Rectal smooth muscle tissue (tissue), 1 donor: Measurements from ENCODE around the gene CTSC.
"Not testable (repeated sequence)": the region's sequence is repeated elsewhere in the genome, so short reads cannot be mapped to it uniquely, and the experiment has no call there.

Source experiments
- H3K27ac ChIP-seq: one replicate; pipeline ENCODE4 v1.7.0; 2013; ENCODE audit warnings: low read depth, low read length, inconsistent platforms
- H3K27me3 ChIP-seq: one replicate; pipeline ENCODE4 v1.7.0; 2013; ENCODE audit warnings: low read length; ENCODE audit not compliant: control insufficient read depth, insufficient read depth
- H3K36me3 ChIP-seq: one replicate; pipeline ENCODE4 v1.7.0; 2013; ENCODE audit warnings: low read length; ENCODE audit not compliant: control insufficient read depth, insufficient read depth
- H3K4me1 ChIP-seq: one replicate; pipeline ENCODE4 v1.7.0; 2013; ENCODE audit warnings: low read length; ENCODE audit not compliant: control insufficient read depth, insufficient read depth
- H3K4me3 ChIP-seq: one replicate; pipeline ENCODE4 v1.7.0; 2013; ENCODE audit warnings: low read length
- H3K9ac ChIP-seq: one replicate; pipeline ENCODE4 v1.7.0; 2013; ENCODE audit warnings: low read length

The CTSC gene

GRCh38 chr11:88326099-88326498 lies 11.4 kb downstream of the CTSC start:
- no peaks in the 10 kb centered on the region for H3K27me3 ChIP-seq
- no peak overlapping the region for H3K9ac ChIP-seq
- H3K27ac ChIP-seq = no peak overlapping the region
- H3K36me3 ChIP-seq = peaks cover 2% of the 10 kb centered on the region
- no peak overlapping the region for H3K4me3 ChIP-seq
- no peaks in the 10 kb centered on the region for H3K4me1 ChIP-seq

DNA sequence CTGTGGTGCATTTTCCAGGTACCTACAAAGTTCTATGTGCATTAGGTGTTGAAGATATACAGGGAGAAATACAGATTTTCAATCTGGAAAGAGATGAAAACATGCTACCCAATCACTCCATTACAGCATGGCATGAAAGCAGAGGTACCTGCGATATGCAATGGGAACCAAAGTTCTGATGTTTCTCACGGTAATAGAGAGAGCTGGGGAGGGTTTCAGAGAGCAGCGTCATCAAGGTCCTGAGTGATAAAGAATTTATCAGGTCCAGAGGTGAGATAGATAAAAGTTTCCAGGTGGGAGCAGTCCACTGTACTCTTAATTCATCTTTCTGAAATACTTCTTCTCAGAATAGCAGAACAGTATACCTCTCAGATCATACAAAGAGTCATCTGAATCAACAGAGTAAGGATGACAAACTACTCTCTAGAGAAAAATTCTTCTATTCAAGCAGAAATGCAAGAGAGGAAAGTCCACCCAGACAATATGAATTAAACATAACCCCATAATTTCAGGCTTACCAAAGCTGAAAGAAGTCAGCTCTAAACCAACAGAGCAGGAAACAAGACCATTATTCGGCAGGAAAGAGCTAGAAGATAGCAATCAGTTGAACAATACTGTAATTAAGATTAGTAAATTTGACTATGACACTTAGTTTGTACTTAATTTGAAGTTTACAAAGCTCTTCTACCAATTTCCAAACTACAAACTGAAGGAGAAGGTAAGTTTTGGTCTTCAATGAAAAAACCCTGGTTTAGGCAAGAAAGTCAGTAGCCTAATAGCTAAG lies 12.8 kb downstream of the CTSC start:
- Histone ChIP-seq H3K4me3 (no peak overlapping the region), H3K4me1 (peaks cover 4% of the 10 kb centered on the region), H3K27me3 (no peaks in the 10 kb centered on the region), H3K36me3 (peaks cover 2% of the 10 kb centered on the region), H3K9ac (no peak overlapping the region), H3K27ac (no peak overlapping the region)

- H3K4me1 ChIP-seq, H3K27me3 ChIP-seq, H3K4me3 ChIP-seq, H3K27ac ChIP-seq, H3K9ac ChIP-seq, H3K36me3 ChIP-seq: not testable (repeated sequence)
Observed at GRCh38 chr11:88322881-88323280, 14.7 kb downstream of the CTSC start.

DNA sequence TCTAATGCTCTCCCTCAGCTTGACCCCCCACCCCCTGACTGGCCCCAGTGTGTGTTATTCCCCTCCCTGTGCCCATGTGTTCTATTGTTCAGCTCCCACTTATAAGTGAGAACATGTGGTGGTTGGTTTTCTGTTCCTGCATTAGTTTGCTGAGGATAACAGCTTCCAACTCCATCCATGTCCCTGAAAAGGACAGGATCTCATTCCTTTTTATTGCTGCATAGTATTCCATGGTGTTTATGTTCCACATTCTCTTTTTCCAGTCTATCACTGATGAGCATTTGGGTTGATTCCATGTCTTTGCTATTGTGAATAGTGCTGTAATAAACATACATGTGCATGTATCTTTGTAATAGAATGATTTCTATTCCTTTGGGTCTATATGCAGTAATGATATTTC lies 16.1 kb downstream of the CTSC start:
- not testable (repeated sequence) for H3K27me3 ChIP-seq, H3K9ac ChIP-seq, H3K4me3 ChIP-seq, H3K4me1 ChIP-seq, H3K36me3 ChIP-seq, H3K27ac ChIP-seq

GRCh38 chr11:88320149-88320559 lies 17.4 kb downstream of the CTSC start:
- peaks cover 4% of the 10 kb centered on the region for H3K4me1 ChIP-seq
- no peak overlapping the region for H3K9ac ChIP-seq
- no peaks in the 10 kb centered on the region for H3K27me3 ChIP-seq
- no peak overlapping the region for H3K27ac ChIP-seq
- peaks cover 2% of the 10 kb centered on the region for H3K36me3 ChIP-seq
- H3K4me3 ChIP-seq = no peak overlapping the region

- H3K4me1 ChIP-seq = peaks cover 4% of the 10 kb centered on the region
- no peak overlapping the region for H3K27ac ChIP-seq
- H3K9ac ChIP-seq = no peak overlapping the region
- no peaks in the 10 kb centered on the region for H3K27me3 ChIP-seq
- no peak overlapping the region for H3K4me3 ChIP-seq
- H3K36me3 ChIP-seq = no peaks in the 10 kb centered on the region
Observed at GRCh38 chr11:88318017-88318416, 19.5 kb downstream of the CTSC start.

DNA sequence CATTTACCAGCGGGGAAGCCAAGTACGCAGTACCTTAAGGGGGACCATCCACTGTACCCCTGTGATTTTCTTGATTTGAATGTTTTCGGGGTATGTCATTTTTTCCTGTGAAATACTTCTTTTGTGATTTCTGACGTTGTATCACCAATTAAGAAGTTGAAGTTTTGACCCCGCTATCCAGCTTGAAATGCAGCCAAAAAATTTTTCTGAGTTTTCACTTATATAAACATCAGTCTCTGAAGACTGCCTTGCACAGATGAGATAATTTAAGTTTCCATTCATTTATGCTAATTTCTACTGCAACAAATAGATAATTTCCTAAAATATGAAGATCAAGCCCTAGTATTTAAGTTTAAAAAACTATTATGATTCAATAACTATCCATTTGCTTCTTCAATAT lies 20.0 kb downstream of the CTSC start:
- Histone ChIP-seq H3K36me3 (no peaks in the 10 kb centered on the region), H3K4me3 (no peak overlapping the region), H3K9ac (no peak overlapping the region), H3K27me3 (no peaks in the 10 kb centered on the region), H3K27ac (no peak overlapping the region), H3K4me1 (peaks cover 4% of the 10 kb centered on the region)

DNA sequence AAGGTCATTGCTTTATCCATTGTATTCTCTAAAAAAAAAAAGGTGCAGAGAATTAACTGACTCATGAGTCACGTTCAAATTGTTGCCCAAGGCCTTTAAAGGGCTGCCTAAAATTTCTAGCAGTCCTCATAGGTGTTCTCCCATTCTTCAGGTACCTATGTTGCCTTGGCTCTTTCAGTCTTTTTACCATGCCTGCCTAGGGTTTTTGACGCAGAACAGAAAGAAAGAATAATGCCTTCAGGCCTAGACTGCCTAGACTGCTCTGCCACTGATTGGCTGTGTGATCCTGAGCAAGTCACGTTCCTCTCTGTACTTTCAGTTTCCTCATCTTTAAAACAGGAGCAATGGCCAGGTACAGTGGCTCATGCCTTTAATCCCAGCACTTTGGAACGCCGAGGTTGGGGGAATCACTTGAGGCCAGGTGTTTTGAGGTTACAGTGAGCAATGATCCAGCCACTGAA lies 21.5 kb downstream of the CTSC start:
- no peaks in the 10 kb centered on the region for H3K27me3 ChIP-seq
- H3K4me1 ChIP-seq = peaks cover 7% of the 10 kb centered on the region
- no peaks in the 10 kb centered on the region for H3K36me3 ChIP-seq
- no peak overlapping the region for H3K27ac ChIP-seq
- no peak overlapping the region for H3K4me3 ChIP-seq
- no peak overlapping the region for H3K9ac ChIP-seq

DNA sequence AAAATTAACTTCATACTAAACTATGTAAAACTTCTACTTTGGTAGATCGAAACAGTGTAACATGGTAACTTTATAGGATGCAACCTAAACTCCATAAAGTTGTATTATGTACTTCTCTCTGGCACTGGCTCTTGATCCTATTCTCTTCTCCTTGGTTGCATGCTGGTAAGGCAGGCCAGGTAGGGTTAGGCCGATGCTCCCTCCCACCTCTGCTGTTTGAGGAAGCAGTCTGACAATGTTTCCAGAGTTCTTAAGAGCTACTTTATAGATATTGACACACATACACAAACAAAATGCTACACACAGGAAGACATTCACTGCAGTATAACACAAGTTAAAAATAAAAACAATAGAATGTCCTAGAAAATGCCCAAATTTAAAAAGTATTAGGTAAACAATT lies 22.5 kb downstream of the CTSC start:
- no peaks in the 10 kb centered on the region for H3K27me3 ChIP-seq
- no peaks in the 10 kb centered on the region for H3K36me3 ChIP-seq
- H3K27ac ChIP-seq = no peak overlapping the region
- H3K9ac ChIP-seq = no peak overlapping the region
- H3K4me3 ChIP-seq = no peak overlapping the region
- peaks cover 6% of the 10 kb centered on the region for H3K4me1 ChIP-seq

GRCh38 chr11:88313441-88313840 lies 24.1 kb downstream of the CTSC start:
- Histone ChIP-seq H3K4me3 (no peak overlapping the region), H3K36me3 (peaks cover 2% of the 10 kb centered on the region), H3K27me3 (no peaks in the 10 kb centered on the region), H3K9ac (no peak overlapping the region), H3K4me1 (peaks cover 3% of the 10 kb centered on the region), H3K27ac (no peak overlapping the region)

DNA sequence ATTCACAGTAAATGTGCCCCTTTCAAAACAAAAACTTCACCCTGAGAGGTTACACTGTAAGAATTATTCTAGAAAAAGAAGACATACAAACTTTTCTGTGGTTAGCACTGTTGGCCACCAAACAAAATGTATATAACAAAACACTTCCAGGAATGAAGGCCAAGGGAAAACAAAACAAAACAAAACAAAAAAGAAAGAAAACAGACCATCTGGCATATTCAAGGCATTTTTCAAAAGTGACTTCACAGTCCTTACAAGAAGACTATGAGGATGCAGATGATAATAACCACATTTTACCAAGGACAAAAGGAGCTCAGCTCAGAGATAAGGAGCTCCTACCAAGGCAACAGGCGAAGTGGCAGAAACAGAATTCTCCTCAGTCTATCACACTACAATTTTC lies 24.9 kb downstream of the CTSC start:
- no peak overlapping the region for H3K4me3 ChIP-seq
- H3K9ac ChIP-seq = no peak overlapping the region
- H3K4me1 ChIP-seq = peaks cover 3% of the 10 kb centered on the region
- no peak overlapping the region for H3K27ac ChIP-seq
- peaks cover 2% of the 10 kb centered on the region for H3K36me3 ChIP-seq
- no peaks in the 10 kb centered on the region for H3K27me3 ChIP-seq

- H3K36me3 ChIP-seq = peaks cover 2% of the 10 kb centered on the region
- no peak overlapping the region for H3K27ac ChIP-seq
- no peak overlapping the region for H3K9ac ChIP-seq
- H3K4me3 ChIP-seq = no peak overlapping the region
- H3K4me1 ChIP-seq = peaks cover 3% of the 10 kb centered on the region
- H3K27me3 ChIP-seq = no peaks in the 10 kb centered on the region
Observed at GRCh38 chr11:88310246-88310645, 27.3 kb downstream of the CTSC start.

DNA sequence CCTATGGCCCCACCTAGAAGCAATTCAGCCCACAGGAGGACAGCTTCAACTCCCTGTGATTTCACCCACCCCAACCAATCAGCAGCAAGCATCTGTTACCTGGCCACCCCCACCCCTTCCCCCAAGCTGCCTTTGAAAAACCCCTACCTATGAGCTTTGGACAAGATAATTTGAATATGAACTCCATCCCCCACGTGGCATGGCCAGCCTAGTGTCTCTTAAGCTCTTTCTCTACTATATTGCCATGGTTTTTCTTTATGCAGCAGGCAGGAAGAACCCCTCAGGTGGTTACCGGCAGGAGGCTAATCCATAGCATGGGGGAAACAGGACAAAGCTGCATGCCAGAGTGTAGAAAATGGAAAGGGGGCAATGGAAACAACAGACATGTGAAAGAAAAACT lies 29.0 kb downstream of the CTSC start:
- H3K27me3 ChIP-seq = no peaks in the 10 kb centered on the region
- H3K9ac ChIP-seq = no peak overlapping the region
- H3K36me3 ChIP-seq = peaks cover 2% of the 10 kb centered on the region
- peaks cover 3% of the 10 kb centered on the region for H3K4me1 ChIP-seq
- no peak overlapping the region for H3K27ac ChIP-seq
- no peak overlapping the region for H3K4me3 ChIP-seq
